ENCODE data around the gene PHOSPHO1.
"Not testable (repeated sequence)": the region's sequence is repeated elsewhere in the genome, so short reads cannot be mapped to it uniquely, and the experiment has no call there.

PHOSPHO1 gene

GRCh38 chr17:49190932-49191331, 39.7 kb downstream of the PHOSPHO1 start:
- DNase-seq = no peak

GRCh38 chr17:49187301-49187700, 43.3 kb downstream of the PHOSPHO1 start:
- DNase-seq = no peak

- DNase-seq = not testable (repeated sequence)
Measured at GRCh38 chr17:49185381-49185780, 45.2 kb downstream of the PHOSPHO1 start.

- DNase-seq = not testable (repeated sequence)
Measured at GRCh38 chr17:49184522-49184921, 46.1 kb downstream of the PHOSPHO1 start.

GRCh38 chr17:49183801-49184200, 46.8 kb downstream of the PHOSPHO1 start:
- DNase-seq = no peak

GRCh38 chr17:49183341-49183740, 47.2 kb downstream of the PHOSPHO1 start:
- DNase-seq = no peak

GRCh38 chr17:49180998-49181635, 49.5 kb downstream of the PHOSPHO1 start:
- DNase-seq = no peak

- peak; percentile 7 for DNase-seq
Measured at GRCh38 chr17:49180303-49180702, 50.3 kb downstream of the PHOSPHO1 start.

- DNase-seq = not testable (repeated sequence)
Measured at GRCh38 chr17:49175978-49176377, 54.6 kb downstream of the PHOSPHO1 start.
